Fibroblast of villous mesenchyme (primary cell): ENCODE results near the gene GPBP1L1. TPM values are rescaled to one million over a fixed set of nuclear protein-coding genes. Genes with fewer than 3 reads are reported as not detected.

Experiments
- DNase-seq: peaks from one replicate; pipeline ENCODE4 v3.0.0-alpha.2; 2010; ENCODE audit warnings: low read depth
- H3K4me3 ChIP-seq: 2 replicates; pipeline ENCODE4 v1.5.1; 2011; ENCODE audit warnings: low read depth, mild to moderate bottlenecking, low read length
- total RNA-seq: library from RNA; depleted of rRNA; stranded (reverse); fragments of >200 nt; gene quantifications from 2 replicates; pipeline ENCODE4 v1.2.3, GENCODE V29; 2012
- TF ChIP-seq, protein P1 (sequence below): IDR thresholded peaks from 2 replicates; pipeline ENCODE4 v1.5.1; 2012; ENCODE audit warnings: low read depth, mild to moderate bottlenecking, low read length; ENCODE audit not compliant: insufficient read depth

The GPBP1L1 gene
- total RNA-seq, 1 donor = 122 TPM

DNA sequence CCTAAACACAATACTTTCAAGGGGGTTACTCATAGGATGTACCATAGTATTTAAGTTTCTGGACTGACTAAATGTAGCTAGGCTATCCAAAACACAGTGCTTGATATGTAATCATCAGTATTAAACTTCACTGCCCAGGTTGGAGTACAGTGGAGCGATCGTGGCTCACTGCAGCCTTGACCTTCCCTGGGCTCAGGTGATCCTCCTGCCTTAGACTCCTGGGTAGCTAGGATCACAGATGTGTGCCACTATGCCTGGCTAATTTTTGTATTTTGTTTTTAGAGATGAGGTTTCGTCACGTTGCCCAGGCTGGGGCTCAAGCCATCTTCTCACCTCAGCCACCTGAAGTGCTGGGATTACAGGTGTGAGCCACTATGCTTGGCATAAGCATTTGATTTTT, 91.9 kb downstream of the GPBP1L1 start:
- DNase-seq = no peak
- H3K4me3 ChIP-seq = no peak overlapping the region
- TF ChIP-seq, protein P1, sequence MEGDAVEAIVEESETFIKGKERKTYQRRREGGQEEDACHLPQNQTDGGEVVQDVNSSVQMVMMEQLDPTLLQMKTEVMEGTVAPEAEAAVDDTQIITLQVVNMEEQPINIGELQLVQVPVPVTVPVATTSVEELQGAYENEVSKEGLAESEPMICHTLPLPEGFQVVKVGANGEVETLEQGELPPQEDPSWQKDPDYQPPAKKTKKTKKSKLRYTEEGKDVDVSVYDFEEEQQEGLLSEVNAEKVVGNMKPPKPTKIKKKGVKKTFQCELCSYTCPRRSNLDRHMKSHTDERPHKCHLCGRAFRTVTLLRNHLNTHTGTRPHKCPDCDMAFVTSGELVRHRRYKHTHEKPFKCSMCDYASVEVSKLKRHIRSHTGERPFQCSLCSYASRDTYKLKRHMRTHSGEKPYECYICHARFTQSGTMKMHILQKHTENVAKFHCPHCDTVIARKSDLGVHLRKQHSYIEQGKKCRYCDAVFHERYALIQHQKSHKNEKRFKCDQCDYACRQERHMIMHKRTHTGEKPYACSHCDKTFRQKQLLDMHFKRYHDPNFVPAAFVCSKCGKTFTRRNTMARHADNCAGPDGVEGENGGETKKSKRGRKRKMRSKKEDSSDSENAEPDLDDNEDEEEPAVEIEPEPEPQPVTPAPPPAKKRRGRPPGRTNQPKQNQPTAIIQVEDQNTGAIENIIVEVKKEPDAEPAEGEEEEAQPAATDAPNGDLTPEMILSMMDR = no peak

DNA sequence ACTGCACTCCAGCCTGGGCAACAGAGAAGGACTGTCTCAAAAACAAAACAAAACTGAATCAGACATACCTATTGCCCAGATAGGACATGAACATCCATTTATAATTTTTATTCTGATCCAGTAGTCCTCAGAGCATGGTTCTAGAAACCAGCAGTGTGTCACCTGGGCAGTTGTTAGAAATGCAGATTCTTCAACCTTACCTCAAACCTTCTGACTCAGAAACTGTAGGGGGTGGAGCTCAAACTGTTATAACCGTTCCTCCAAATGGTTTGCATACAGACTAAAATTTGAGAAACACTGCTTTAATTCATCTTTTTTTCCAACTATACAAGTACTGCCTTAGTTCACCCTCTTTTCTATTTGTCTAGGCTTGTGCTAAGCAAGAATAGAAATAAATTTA, 96.5 kb downstream of the GPBP1L1 start:
- TF ChIP-seq, protein P1 = no peak
- no peak for DNase-seq
- no peak overlapping the region for H3K4me3 ChIP-seq

GRCh38 chr1:45586769-45587168, 99.6 kb downstream of the GPBP1L1 start:
- H3K4me3 ChIP-seq = peak overlapping the region; percentile 96
- DNase-seq = no peak
- TF ChIP-seq, protein P1 = no peak

- DNase-seq = no peak
- TF ChIP-seq, protein P1 = no peak
- H3K4me3 ChIP-seq = peak overlapping the region; percentile 96
These were observed 100.7 kb downstream of the GPBP1L1 start for GRCh38 chr1:45585496-45586075.

DNA sequence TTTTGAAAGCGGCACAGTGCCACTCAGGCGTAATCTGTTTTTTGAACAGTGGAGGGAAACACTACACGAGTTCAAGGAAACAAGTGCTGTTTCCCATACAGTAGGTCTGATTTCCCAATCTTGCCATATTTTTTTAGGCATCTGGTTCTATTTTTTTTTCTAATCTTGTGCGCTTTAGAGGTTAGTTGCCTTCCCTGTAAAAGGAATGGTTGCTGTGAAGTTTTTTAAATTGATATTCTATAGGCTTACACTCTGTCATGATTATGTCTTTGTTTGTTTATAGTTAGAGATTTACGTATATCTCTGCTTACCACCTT, 101.3 kb downstream of the GPBP1L1 start:
- H3K4me3 ChIP-seq = peak overlapping the region; percentile 96
- DNase-seq = no peak
- TF ChIP-seq, protein P1 = no peak

GRCh38 chr1:45584351-45585109, 101.8 kb downstream of the GPBP1L1 start:
- TF ChIP-seq, protein P1 = peak; percentile 16
- H3K4me3 ChIP-seq = peak overlapping the region; percentile 96
- DNase-seq = peak; percentile 88
